Ovary (tissue), 9 donors: ENCODE results near the gene COL15A1. TPM values are rescaled to one million over a fixed set of nuclear protein-coding genes. Genes with fewer than 3 reads are reported as not detected.

Source experiments
- DNase-seq, 5 donors: peaks; one replicate each; pipeline ENCODE4 v3.0.0-alpha.2; 2019 to 2020
- H3K27ac ChIP-seq, 2 donors: fragments of 200-600 bp; one replicate each; pipeline versions ENCODE4 v1.5.1 to v1.8.0; 2019 to 2022
- H3K27me3 ChIP-seq: fragments of 200-600 bp; one replicate; pipeline ENCODE4 v1.8.0; 2022
- H3K36me3 ChIP-seq: fragments of 200-600 bp; sonication (generic); one replicate; pipeline ENCODE4 v1.5.1; 2019
- H3K4me1 ChIP-seq: one replicate; pipeline ENCODE4 v1.8.1; 2013; ENCODE audit warnings: mild to moderate bottlenecking, moderate library complexity; ENCODE audit not compliant: insufficient read depth
- H3K4me3 ChIP-seq: fragments of 200-600 bp; sonication (generic); one replicate; pipeline ENCODE4 v1.5.1; 2017
- H3K9me3 ChIP-seq, 2 donors: fragments of 200-600 bp in 1 of 2; sonication (generic) in 1 of 2; one replicate each; pipeline versions ENCODE4 v1.5.1 to v1.8.1; 2013 to 2019; ENCODE audit warnings: mild to moderate bottlenecking in 1 of 2, moderate library complexity in 1 of 2
- EP300 ChIP-seq: sonication (generic); formaldehyde crosslinking; IDR thresholded peaks from one replicate; pipeline ENCODE4 v1.6.1; 2017; ENCODE audit warnings: antibody characterized with exemption
- POLR2A ChIP-seq: fragments of 450-650 bp; IDR thresholded peaks from one replicate; pipeline ENCODE4 v1.6.1; 2017; ENCODE audit warnings: antibody characterized with exemption, mild to moderate bottlenecking, moderate library complexity
- WGBS, 3 donors: extraction: QIAGEN DNeasy Blood & Tissue Kit in 1 of 3; methylation state at CpG; one replicate each; pipeline versions ENCODE4 v1.1.5 to v1.1.7; 2013 to 2017; 5-methylcytosine and 5-hydroxymethylcytosine counted together
- intact Hi-C, 4 donors: fragments of 100-400 bp; cut with DNase I; formaldehyde crosslinking; loops; one replicate each; pipeline versions ENCODE4 v1.11.0 to v1.15.1; 2022 to 2023
- polyA plus RNA-seq, 2 donors: library from polyadenylated mRNA; stranded (reverse); fragments of 200-250 nt in 1 of 2; fragments of 350-450 nt in 1 of 2; fragmentation: Illumina TruSeq in 1 of 2; extraction: RNeasy Lipid Tissue Mini Kit (QIAGEN cat#74804) in 1 of 2; gene quantifications; one replicate each; pipeline ENCODE4 v1.2.3, GENCODE V29; 2013 to 2014
- total RNA-seq, 7 donors: library from RNA; depleted of rRNA in 2 of 7; stranded (reverse); fragments of >200 nt in 2 of 7; fragmentation: NEBNext Ultra II Directional in 3 of 7; extraction: Animal tissue kit (Norgen Biotek cat#: 25700) in 3 of 7; gene quantifications; one replicate each; pipeline versions ENCODE4 v1.1.0 to v1.2.4, GENCODE V29; 2016 to 2023
- TF ChIP-seq, protein P1 (sequence below), 3 donors: fragments of 450-650 bp in 2 of 3; fragments of 200-600 bp in 1 of 3; IDR thresholded peaks; one replicate each; pipeline versions ENCODE4 v1.5.1 to v1.8.0; 2016 to 2022; ENCODE audit warnings: antibody characterized with exemption in 3 of 3, mild to moderate bottlenecking in 1 of 3
- donor health status: DM: no; HTN: no; CAD: no; lungs with moderate emphysema.
- donor health status: DM: no; HTN: no; CAD: no.
- donor health status: Bipolar disorder and iron deficiency.
- donor health status: DM: yes; HTN: yes; CAD: no.
- donor health status: DM: no; HTN: no; CAD: no.
- donor health status: DM: yes; HTN: yes; CAD: no.

Gene COL15A1
- total and polyA plus RNA-seq, 9 donors = 12.8 to 195 (median 48.6) TPM

DNA sequence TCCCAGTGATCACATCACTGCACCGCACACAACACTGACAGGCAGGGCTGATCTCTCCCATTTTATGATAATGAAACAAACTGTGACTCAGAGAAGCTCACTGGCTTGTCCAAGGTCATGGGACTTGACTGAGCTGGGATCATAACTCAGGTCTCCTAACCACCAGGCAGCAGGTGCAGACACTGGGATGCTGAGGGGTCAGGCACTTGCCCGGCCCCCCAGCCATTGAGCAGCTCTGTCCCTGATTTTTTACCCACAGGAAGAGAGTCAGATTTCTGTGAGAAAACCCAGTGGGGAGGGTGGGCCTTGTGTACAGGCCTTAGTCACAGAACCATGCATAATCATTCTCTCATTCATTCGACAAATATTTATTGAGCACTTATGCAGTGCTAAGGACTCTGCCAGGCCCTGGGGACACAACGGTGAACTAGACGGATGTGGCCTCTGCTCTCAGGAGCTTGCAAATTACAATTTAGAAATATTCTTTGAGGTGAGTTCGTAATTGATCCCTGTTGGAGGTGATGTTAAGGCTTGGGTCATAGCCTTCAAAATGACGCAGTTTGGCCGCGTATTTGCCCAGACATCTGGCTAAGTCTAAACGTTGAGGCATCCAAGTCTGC, 106.7 kb downstream of the COL15A1 start:
- TF ChIP-seq POLR2A = no peak
- TF ChIP-seq, protein P1, sequence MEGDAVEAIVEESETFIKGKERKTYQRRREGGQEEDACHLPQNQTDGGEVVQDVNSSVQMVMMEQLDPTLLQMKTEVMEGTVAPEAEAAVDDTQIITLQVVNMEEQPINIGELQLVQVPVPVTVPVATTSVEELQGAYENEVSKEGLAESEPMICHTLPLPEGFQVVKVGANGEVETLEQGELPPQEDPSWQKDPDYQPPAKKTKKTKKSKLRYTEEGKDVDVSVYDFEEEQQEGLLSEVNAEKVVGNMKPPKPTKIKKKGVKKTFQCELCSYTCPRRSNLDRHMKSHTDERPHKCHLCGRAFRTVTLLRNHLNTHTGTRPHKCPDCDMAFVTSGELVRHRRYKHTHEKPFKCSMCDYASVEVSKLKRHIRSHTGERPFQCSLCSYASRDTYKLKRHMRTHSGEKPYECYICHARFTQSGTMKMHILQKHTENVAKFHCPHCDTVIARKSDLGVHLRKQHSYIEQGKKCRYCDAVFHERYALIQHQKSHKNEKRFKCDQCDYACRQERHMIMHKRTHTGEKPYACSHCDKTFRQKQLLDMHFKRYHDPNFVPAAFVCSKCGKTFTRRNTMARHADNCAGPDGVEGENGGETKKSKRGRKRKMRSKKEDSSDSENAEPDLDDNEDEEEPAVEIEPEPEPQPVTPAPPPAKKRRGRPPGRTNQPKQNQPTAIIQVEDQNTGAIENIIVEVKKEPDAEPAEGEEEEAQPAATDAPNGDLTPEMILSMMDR (IDR thresholded peaks at IDR 0.05) = no peak
- TF ChIP-seq EP300 = no peak
- intact Hi-C loops = no loop called here
- Histone ChIP-seq H3K4me3 (no peak overlapping the region), H3K9me3 (no peaks in the 10 kb centered on the region), H3K4me1 (no peaks in the 10 kb centered on the region), H3K27me3 (no peaks in the 10 kb centered on the region), H3K36me3 (no peaks in the 10 kb centered on the region), H3K27ac (no peak overlapping the region)
- WGBS, 3 donors = 66 to 78% (median 70%) methylated on average over 10 of the region's 10 CpGs
- DNase-seq = no peak

DNA sequence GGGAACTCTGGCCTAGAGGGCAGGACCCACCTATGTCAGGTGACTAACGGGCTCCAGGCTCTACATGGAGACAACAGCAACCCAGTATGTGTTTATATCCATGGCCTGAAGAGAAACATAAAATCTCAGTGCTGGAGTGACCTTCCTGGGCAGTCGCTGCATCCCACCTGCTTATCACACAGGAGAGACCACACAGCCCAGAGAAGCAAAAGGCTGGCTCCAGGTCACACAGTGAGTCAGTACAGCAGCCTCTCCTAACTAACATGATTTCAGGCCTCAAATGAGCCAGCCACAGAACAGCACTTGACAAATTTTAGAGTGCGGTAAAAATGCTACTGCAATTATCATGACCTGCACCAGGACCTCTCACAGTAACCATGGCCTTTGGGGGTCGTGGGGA, 107.2 kb downstream of the COL15A1 start:
- H3K9me3 ChIP-seq = no peaks in the 10 kb centered on the region
- no peak overlapping the region for H3K4me3 ChIP-seq
- no peaks in the 10 kb centered on the region for H3K36me3 ChIP-seq
- no peak overlapping the region for H3K27ac ChIP-seq
- H3K27me3 ChIP-seq = no peaks in the 10 kb centered on the region
- DNase-seq = no peak
- intact Hi-C loops = no loop called here
- TF ChIP-seq EP300 (no peak), POLR2A (no peak)
- TF ChIP-seq, protein P1 (IDR thresholded peaks at IDR 0.05) = no peak
- 53 to 61% (median 56%) methylated on average over 4 of the region's 4 CpGs for WGBS, 3 donors
- no peaks in the 10 kb centered on the region for H3K4me1 ChIP-seq

DNA sequence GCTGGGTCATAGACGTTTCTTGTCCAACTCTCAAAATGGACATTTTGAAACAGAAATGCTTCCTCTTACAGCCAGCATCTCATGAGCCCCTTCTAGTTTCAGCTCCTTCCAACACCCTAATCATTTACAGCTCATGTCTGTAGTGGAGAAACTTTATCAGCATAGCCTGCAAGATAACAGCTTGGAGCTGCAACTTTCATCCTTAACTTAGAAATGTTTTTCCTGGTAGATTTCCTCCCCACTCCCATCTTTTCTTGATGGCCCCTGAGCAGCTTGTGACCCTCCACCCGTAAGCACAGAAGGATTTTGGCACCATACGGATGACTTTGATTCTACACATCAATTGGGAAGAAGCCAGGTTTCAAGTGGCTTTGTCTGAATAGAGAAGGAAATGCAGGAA, 107.7 kb downstream of the COL15A1 start:
- H3K4me1 ChIP-seq = no peaks in the 10 kb centered on the region
- 15 to 28% (median 25%) methylated on average over 3 of the region's 3 CpGs for WGBS, 3 donors
- no peaks in the 10 kb centered on the region for H3K9me3 ChIP-seq
- TF ChIP-seq EP300 = no peak
- no peak for TF ChIP-seq POLR2A
- TF ChIP-seq, protein P1 (IDR thresholded peaks at IDR 0.05) = no peak
- no peak overlapping the region for H3K27ac ChIP-seq
- H3K4me3 ChIP-seq = no peak overlapping the region
- no peaks in the 10 kb centered on the region for H3K27me3 ChIP-seq
- intact Hi-C loops = no loop called here
- no peaks in the 10 kb centered on the region for H3K36me3 ChIP-seq
- no peak for DNase-seq

DNA sequence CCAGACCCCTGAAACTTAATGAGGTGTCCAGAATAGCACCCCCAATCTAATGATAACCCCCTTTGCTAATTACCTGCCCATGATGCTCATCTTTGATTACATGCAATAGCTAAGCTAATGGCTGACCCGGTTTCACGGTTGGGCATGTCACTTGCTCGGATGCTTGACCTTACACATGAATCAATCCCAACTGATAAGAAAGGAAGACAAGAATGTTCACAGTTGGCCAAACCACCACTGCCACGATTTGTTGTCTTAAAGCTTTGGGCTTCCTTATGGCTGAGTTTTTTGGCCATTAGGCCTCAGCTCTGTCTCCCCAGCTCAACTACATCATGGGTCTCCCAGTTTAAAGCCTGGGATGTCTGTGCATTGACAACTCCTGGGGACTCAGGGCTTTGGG, 108.1 kb downstream of the COL15A1 start:
- Histone ChIP-seq H3K4me3 (no peak overlapping the region), H3K4me1 (no peaks in the 10 kb centered on the region), H3K9me3 (no peaks in the 10 kb centered on the region), H3K27ac (no peak overlapping the region), H3K36me3 (no peaks in the 10 kb centered on the region), H3K27me3 (no peaks in the 10 kb centered on the region)
- TF ChIP-seq, protein P1 (IDR thresholded peaks at IDR 0.05) = no peak
- TF ChIP-seq EP300 (no peak), POLR2A (no peak)
- no peak for DNase-seq
- WGBS, 3 donors = 53 to 58% (median 56%) methylated on average over 4 of the region's 4 CpGs
- intact Hi-C loops = no loop called here
